H1 (cell line): ENCODE data around the gene CFAP61. TPM values are rescaled to one million over a fixed set of nuclear protein-coding genes. Genes with fewer than 3 reads are reported as not detected.

Experiments used
- CTCF ChIA-PET: fragments of 300-600 bp; sonication (Branson Sonifier 250); formaldehyde crosslinking; loops from one replicate; lab custom pipeline; 2021; ENCODE audit not compliant: partially characterized antibody; lab: Charles Lee
- POLR2A ChIA-PET: fragments of 300-600 bp; sonication (Branson Sonifier 250); formaldehyde crosslinking; loops from one replicate; lab custom pipeline; 2021; ENCODE audit warnings: inconsistent platforms; ENCODE audit not compliant: partially characterized antibody; lab: Charles Lee
- DNase-seq, 2 experiments: peaks; one replicate each; pipeline versions ENCODE4 v3.0.0 to v3.0.0-alpha.2; 2010 to 2022; ENCODE audit warnings: low spot score in 2 of 2, low read depth in 1 of 2, mixed read lengths in 1 of 2
- FAIRE-seq: peaks from 2 replicates; lab custom pipeline; 2011; peaks lifted over from hg19 to GRCh38; lab: Jason Lieb, UNC
- H2AFZ ChIP-seq: 2 replicates; pipeline ENCODE4 v1.8.1; 2012; ENCODE audit warnings: low read length, inconsistent platforms
- H2AK5ac ChIP-seq: 2 replicates; pipeline ENCODE4 v1.6.1; 2013; ENCODE audit warnings: low read depth, low read length
- H2BK120ac ChIP-seq: replicated peaks from 2 replicates; pipeline ENCODE3; 2013; ENCODE audit warnings: low read depth, low read length, inconsistent platforms
- H2BK12ac ChIP-seq: 2 replicates; pipeline ENCODE4 v1.6.1; 2013; ENCODE audit warnings: low read depth, low read length
- H2BK15ac ChIP-seq: 2 replicates; pipeline ENCODE4 v1.6.1; 2013; ENCODE audit warnings: low read length
- H2BK20ac ChIP-seq: 2 replicates; pipeline ENCODE4 v1.6.1; 2013; ENCODE audit warnings: low read length
- H2BK5ac ChIP-seq: 2 replicates; pipeline ENCODE4 v1.6.1; 2013; ENCODE audit warnings: low read depth, low read length
- H3K14ac ChIP-seq: 2 replicates; pipeline ENCODE4 v1.6.1; 2013; ENCODE audit warnings: inconsistent platforms; ENCODE audit not compliant: insufficient read length
- H3K18ac ChIP-seq: 2 replicates; pipeline ENCODE4 v1.6.1; 2013; ENCODE audit warnings: low read length; ENCODE audit errors: extremely low read depth
- H3K23ac ChIP-seq: 2 replicates; pipeline ENCODE4 v1.6.1; 2013; ENCODE audit warnings: inconsistent platforms; ENCODE audit not compliant: insufficient read length
- H3K23me2 ChIP-seq: 2 replicates; pipeline ENCODE4 v1.6.1; 2013; ENCODE audit warnings: low read depth, low read length
- H3K27ac ChIP-seq: 2 replicates; pipeline ENCODE4 v1.6.1; 2011; ENCODE audit warnings: low read depth, low read length, inconsistent platforms
- H3K27me3 ChIP-seq, 4 experiments: replicated peaks in 1 of 4; 1 replicate in 1 of 4; 2 replicates in 3 of 4; pipeline versions ENCODE4 v1.6.1 to v1.8.1; 2011 to 2013; ENCODE audit warnings: low read length in 3 of 4, mild to moderate bottlenecking in 3 of 4, inconsistent platforms in 2 of 4, mixed read lengths in 2 of 4, moderate library complexity in 1 of 4; ENCODE audit not compliant: control insufficient read depth in 3 of 4, insufficient read depth in 3 of 4; ENCODE audit errors: extremely low read depth in 1 of 4
- H3K36me3 ChIP-seq, 4 experiments: 2 replicates each; pipeline versions ENCODE4 v1.6.1 to v1.8.1; 2011 to 2013; ENCODE audit warnings: mild to moderate bottlenecking in 4 of 4, low read length in 3 of 4, moderate library complexity in 2 of 4, control low read depth in 1 of 4, inconsistent platforms in 1 of 4; ENCODE audit not compliant: insufficient read depth in 4 of 4, control insufficient read depth in 2 of 4
- H3K4ac ChIP-seq: replicated peaks from 2 replicates; pipeline ENCODE3; 2013; ENCODE audit warnings: low read length, low read depth, mixed read lengths, inconsistent platforms; ENCODE audit not compliant: insufficient read length
- H3K4me1 ChIP-seq, 4 experiments: replicated peaks in 1 of 4; 1 replicate in 1 of 4; 2 replicates in 3 of 4; pipeline versions ENCODE4 v1.6.1 to v1.8.1; 2011 to 2013; ENCODE audit warnings: low read length in 3 of 4, inconsistent platforms in 2 of 4, mixed read lengths in 1 of 4; ENCODE audit not compliant: insufficient read depth in 4 of 4, control insufficient read depth in 3 of 4
- H3K4me2 ChIP-seq, 2 experiments: 2 replicates each; pipeline versions ENCODE4 v1.6.1 to v1.8.1; 2011 to 2013; ENCODE audit warnings: low read depth in 2 of 2, low read length in 2 of 2, control low read depth in 1 of 2, inconsistent platforms in 1 of 2, mild to moderate bottlenecking in 1 of 2; ENCODE audit not compliant: insufficient read depth in 1 of 2
- H3K4me3 ChIP-seq, 4 experiments: fragments of 200-600, 300-600 bp in 1 of 4; sonication (generic), shearing (Covaris generic), sonication (Bioruptor Twin) in 1 of 4; 2 replicates each; pipeline versions ENCODE4 v1.5.1 to v1.8.1; 2011 to 2016; ENCODE audit warnings: low read length in 4 of 4, low read depth in 3 of 4, control low read depth in 2 of 4, inconsistent platforms in 2 of 4, mild to moderate bottlenecking in 2 of 4, mixed read lengths in 1 of 4, moderate library complexity in 1 of 4; ENCODE audit not compliant: insufficient read depth in 2 of 4; ENCODE audit errors: extremely low read depth in 1 of 4
- H3K56ac ChIP-seq: replicated peaks from 2 replicates; pipeline ENCODE3; 2013; ENCODE audit warnings: low read depth, mild to moderate bottlenecking, mixed read lengths, low read length, inconsistent platforms; ENCODE audit not compliant: insufficient read length
- H3K79me1 ChIP-seq: 2 replicates; pipeline ENCODE4 v1.6.1; 2013; ENCODE audit warnings: low read depth, low read length, control low read depth
- H3K79me2 ChIP-seq, 2 experiments: 2 replicates each; pipeline versions ENCODE4 v1.6.1 to v1.8.1; 2012 to 2013; ENCODE audit warnings: low read length in 2 of 2, mild to moderate bottlenecking in 2 of 2, inconsistent platforms in 1 of 2; ENCODE audit not compliant: insufficient read depth in 2 of 2, control insufficient read depth in 1 of 2
- H3K9ac ChIP-seq, 4 experiments: replicated peaks in 1 of 4; 1 replicate in 1 of 4; 2 replicates in 3 of 4; pipeline versions ENCODE4 v1.6.1 to v1.8.1; 2011 to 2013; ENCODE audit warnings: low read depth in 3 of 4, low read length in 3 of 4, control low read depth in 2 of 4, mild to moderate bottlenecking in 2 of 4, moderate library complexity in 2 of 4, inconsistent platforms in 1 of 4; ENCODE audit errors: extremely low read depth in 1 of 4
- H3K9me3 ChIP-seq, 2 experiments: 2 replicates each; pipeline versions ENCODE4 v1.6.1 to v1.8.1; 2012 to 2013; ENCODE audit warnings: mild to moderate bottlenecking in 2 of 2, moderate library complexity in 2 of 2, control low read depth in 1 of 2, inconsistent platforms in 1 of 2, low read depth in 1 of 2, low read length in 1 of 2, mixed read lengths in 1 of 2; ENCODE audit not compliant: insufficient read depth in 2 of 2
- H4K20me1 ChIP-seq, 2 experiments: replicated peaks in 1 of 2; 2 replicates each; pipeline versions ENCODE3 to v1.8.1; 2011 to 2013; ENCODE audit warnings: inconsistent platforms in 2 of 2, low read length in 2 of 2, mild to moderate bottlenecking in 1 of 2; ENCODE audit not compliant: insufficient read depth in 2 of 2, control insufficient read depth in 1 of 2
- H4K5ac ChIP-seq: 2 replicates; pipeline ENCODE4 v1.6.1; 2013; ENCODE audit warnings: low read length, low read depth, mixed read lengths, inconsistent platforms; ENCODE audit not compliant: insufficient read length
- H4K8ac ChIP-seq: 2 replicates; pipeline ENCODE4 v1.8.0; 2013; ENCODE audit warnings: mild to moderate bottlenecking, moderate library complexity, low read length, inconsistent platforms; ENCODE audit not compliant: insufficient read depth; ENCODE audit errors: extremely low read depth
- H4K91ac ChIP-seq: replicated peaks from 2 replicates; pipeline ENCODE3; 2013; ENCODE audit warnings: low read length, mixed read lengths, inconsistent platforms; ENCODE audit not compliant: insufficient read length
- ATF2 ChIP-seq: IDR thresholded peaks from 2 replicates; pipeline ENCODE4 v1.6.1; 2012; ENCODE audit warnings: low read length, inconsistent platforms
- CBX5 ChIP-seq: fragments of 300-800, 300-1000 bp; sonication (generic); IDR thresholded peaks from 2 replicates; pipeline ENCODE4 v1.7.1; 2016; ENCODE audit warnings: antibody characterized with exemption, low read length, low read depth
- CREB1 ChIP-seq: IDR thresholded peaks from 2 replicates; pipeline ENCODE4 v1.6.1; 2012; ENCODE audit warnings: inconsistent platforms
- EP300 ChIP-seq, 2 experiments: IDR thresholded peaks; 1 replicate in 1 of 2; 2 replicates in 1 of 2; pipeline ENCODE4 v1.6.1; 2011 to 2012; ENCODE audit warnings: low read depth in 2 of 2, low read length in 2 of 2, mild to moderate bottlenecking in 2 of 2, borderline replicate concordance in 1 of 2, inconsistent platforms in 1 of 2, moderate library complexity in 1 of 2
- HDAC6 ChIP-seq: IDR thresholded peaks from one replicate; pipeline ENCODE4 v1.7.1; 2012; ENCODE audit warnings: low read depth, mild to moderate bottlenecking, inconsistent platforms, low read length, moderate library complexity
- KDM1A ChIP-seq: fragments of 200-600, 300-600 bp; sonication (generic); IDR thresholded peaks from 2 replicates; pipeline ENCODE4 v1.7.1; 2016; ENCODE audit warnings: mild to moderate bottlenecking, low read length, borderline replicate concordance
- KDM4A ChIP-seq: IDR thresholded peaks from one replicate; pipeline ENCODE4 v1.7.1; 2012; ENCODE audit warnings: low read depth, mild to moderate bottlenecking, moderate library complexity, low read length, inconsistent platforms; ENCODE audit not compliant: severe bottlenecking
- POLR2AphosphoS5 ChIP-seq: IDR thresholded peaks from 2 replicates; pipeline ENCODE4 v1.6.1; 2011; ENCODE audit warnings: low read depth, low read length
- RXRA ChIP-seq: IDR thresholded peaks from 2 replicates; pipeline ENCODE4 v1.6.1; 2011; ENCODE audit warnings: low read depth, mild to moderate bottlenecking, low read length, moderate library complexity; ENCODE audit not compliant: insufficient read depth
- SIN3A ChIP-seq, 2 experiments: IDR thresholded peaks in 1 of 2; conservative IDR thresholded peaks in 1 of 2; 2 replicates each; pipeline ENCODE4 v1.6.1; 2011 to 2012; ENCODE audit warnings: low read length in 2 of 2, improper control_type of control experiment in 1 of 2, low read depth in 1 of 2, mild to moderate bottlenecking in 1 of 2
- WGBS, 2 experiments: shearing (Covaris generic) in 1 of 2; methylation state at CpG; one replicate each; pipeline versions ENCODE4 v1.1.6 to v1.1.7; 2013 to 2015; ENCODE audit warnings: low lambda C conversion rate in 2 of 2, mixed read lengths in 2 of 2, inconsistent platforms in 1 of 2, low coverage in 1 of 2, missing lambda C conversion rate in 1 of 2; ENCODE audit not compliant: insufficient replicate concordance in 2 of 2, insufficient coverage in 1 of 2, insufficient read length in 1 of 2; ENCODE audit errors: extremely low coverage in 1 of 2, missing lambda C conversion rate in 1 of 2; 5-methylcytosine and 5-hydroxymethylcytosine counted together
- polyA plus RNA-seq, 7 experiments: library from polyadenylated mRNA; depleted of rRNA in 3 of 7; stranded (reverse) in 5 of 7; unstranded in 2 of 7; fragments of >200 nt in 5 of 7; fragments of 200-250 nt in 2 of 7; gene quantifications; 1 replicate in 5 of 7; 2 replicates in 1 of 7; 4 replicates in 1 of 7; pipeline versions ENCODE4 v1.2.1 to v1.2.3, GENCODE V29; 2011 to 2013; ENCODE audit warnings: missing spikeins in 2 of 7, mixed read lengths in 2 of 7
- total RNA-seq: library from RNA; stranded (reverse); fragmentation: NEBNext Ultra II Directional; extraction: Animal tissue kit (Norgen Biotek cat#: 25700); gene quantifications from 2 replicates; pipeline ENCODE4 v1.2.1, GENCODE V29; 2021

CFAP61 gene
- total and polyA plus RNA-seq, 2 of the 8 experiments (the other 6 are each of a cell fraction or from before 2014, with no cell fraction given): 0.29 to 0.61 TPM

DNA sequence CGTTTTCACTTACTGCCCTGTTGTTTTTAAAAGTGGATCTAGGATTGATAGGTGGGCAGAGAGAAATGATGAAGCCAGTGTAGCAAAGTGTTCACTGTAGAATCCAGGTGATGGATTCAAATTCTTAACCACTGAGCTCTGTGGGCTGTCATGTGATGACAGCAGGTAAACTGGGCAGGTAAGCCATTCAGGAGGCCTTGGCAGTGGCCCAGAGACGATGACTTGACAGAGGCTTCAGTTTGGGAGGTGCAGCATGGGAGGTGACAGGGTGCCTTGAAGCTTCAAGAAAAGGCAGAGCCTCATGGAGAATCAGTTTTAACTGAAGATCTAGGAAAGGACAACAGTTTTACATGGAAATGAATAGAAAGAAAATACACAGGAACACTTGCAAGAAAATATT is 33.2 kb upstream of the CFAP61 start:
- 82% methylated on average over 2 of the region's 2 CpGs; no CpG with 5 or more reads in 1 of the 2 experiments for WGBS, 2 experiments
- Histone ChIP-seq H2BK12ac (no peak overlapping the region), H4K5ac (no peak overlapping the region), H3K27me3 (no peaks in the 10 kb centered on the region), H2BK120ac (no peak overlapping the region), H3K14ac (no peak overlapping the region), H3K4me2 (no peak overlapping the region; a peak in 1 of 4 replicates), H4K91ac (no peak overlapping the region), H3K9me3 (no peaks in the 10 kb centered on the region), H2BK15ac (no peak overlapping the region), H3K18ac (no peak overlapping the region), H3K23ac (no peak overlapping the region), H2AK5ac (no peak overlapping the region), H4K8ac (no peak overlapping the region), H3K79me1 (peaks cover 34% of the 10 kb centered on the region), H3K79me2 (peaks cover 13 to 66% of the 10 kb centered on the region in 2 experiments), H3K27ac (no peak overlapping the region), H3K4me1 (peaks cover 0 to 7% (median 2%) of the 10 kb centered on the region in 4 experiments; a peak in 3 of 7 replicates), H3K23me2 (no peaks in the 10 kb centered on the region; the same call in 1 of the 2 replicates), H4K20me1 (peaks cover 2 to 6% of the 10 kb centered on the region in 2 experiments), H3K56ac (no peak overlapping the region), H2BK20ac (no peak overlapping the region), H3K4me3 (no peak overlapping the region), H2AFZ (no peak overlapping the region), H3K9ac (no peak overlapping the region), H3K36me3 (no peaks in the 10 kb centered on the region; a peak in 2 of 8 replicates), H2BK5ac (no peak overlapping the region), H3K4ac (no peak overlapping the region)
- FAIRE-seq (no peak), DNase-seq (no peak)
- TF ChIP-seq RXRA: no peak
- no peak for TF ChIP-seq CREB1
- TF ChIP-seq EP300 (IDR thresholded peaks at IDR 0.05; ENCODE audit: borderline replicate concordance in 1 of 2, low read depth in 2 of 2, low read length in 2 of 2): no peak
- no peak for TF ChIP-seq KDM4A
- TF ChIP-seq ATF2: no peak
- TF ChIP-seq HDAC6: no peak
- TF ChIP-seq SIN3A (conservative IDR thresholded peaks at IDR 0.05 in 1 of 2, IDR thresholded peaks at IDR 0.05 in 1 of 2; ENCODE audit: low read depth in 1 of 2, low read length in 2 of 2): no peak
- no peak for TF ChIP-seq POLR2AphosphoS5
- TF ChIP-seq KDM1A: no peak
- no peak for TF ChIP-seq CBX5
- POLR2A ChIA-PET: interaction anchor here (3.7 kb wide), 1 partner anchor 8 kb away, joined by 14 read pairs; no protein-coding TSS in a partner anchor
- CTCF ChIA-PET: interaction anchor here (1.1 kb wide), 1 partner anchor 357 kb away, joined by 4 read pairs; no protein-coding TSS in a partner anchor
